WTC11 (cell line): ENCODE results near the gene SGSM2. TPM values are rescaled to one million over a fixed set of nuclear protein-coding genes. Genes with fewer than 3 reads are reported as not detected.

Experiments
- ATAC-seq: fragments of 200-7000 bp; cut with Tn5 transposase; 2 replicates; pipeline ENCODE4 v1.10.0; 2021; ENCODE audit warnings: mild to moderate bottlenecking, moderate library complexity
- CTCF ChIA-PET: fragments of 300-600 bp; sonication (Branson Sonifier 250); formaldehyde crosslinking; loops from one replicate; lab custom pipeline; 2021; ENCODE audit warnings: antibody characterized with exemption; lab: Charles Lee
- POLR2A ChIA-PET: fragments of 350-600 bp; sonication (Branson Sonifier 250); formaldehyde crosslinking; loops from one replicate; lab custom pipeline; 2021; ENCODE audit warnings: antibody characterized with exemption; lab: Charles Lee
- DNase-seq: peaks from one replicate; pipeline ENCODE4 v3.0.0; 2021; ENCODE audit warnings: low spot score
- H3K27ac Mint-ChIP-seq: 2 replicates; pipeline ENCODE4 v1.8.0; 2021; ENCODE audit warnings: mixed read lengths
- H3K27me3 Mint-ChIP-seq: 2 replicates; pipeline ENCODE4 v1.8.0; 2021; ENCODE audit warnings: low read depth, mild to moderate bottlenecking, moderate library complexity, mixed read lengths
- H3K36me3 Mint-ChIP-seq: 2 replicates; pipeline ENCODE4 v1.8.0; 2021; ENCODE audit warnings: mixed read lengths
- H3K4me1 Mint-ChIP-seq: 2 replicates; pipeline ENCODE4 v1.8.0; 2022; ENCODE audit warnings: mixed read lengths
- H3K4me3 Mint-ChIP-seq: 2 replicates; pipeline ENCODE4 v1.8.0; 2021; ENCODE audit warnings: mild to moderate bottlenecking, moderate library complexity, mixed read lengths
- H3K9me3 Mint-ChIP-seq: 2 replicates; pipeline ENCODE4 v1.8.0; 2021; ENCODE audit warnings: mixed read lengths
- ATF1 ChIP-seq: sonication (generic); formaldehyde crosslinking; IDR thresholded peaks from 2 replicates; pipeline ENCODE4 v1.8.1; 2023; ENCODE audit warnings: mild to moderate bottlenecking, moderate library complexity, missing genetic modification reagents
- ATF3 ChIP-seq: sonication (generic); formaldehyde crosslinking; conservative IDR thresholded peaks from 2 replicates; pipeline ENCODE4 v1.8.1; 2022; ENCODE audit warnings: mild to moderate bottlenecking, missing genetic modification reagents
- CBFB ChIP-seq: sonication (generic); formaldehyde crosslinking; IDR thresholded peaks from 2 replicates; pipeline ENCODE4 v1.8.1; 2022; ENCODE audit warnings: mild to moderate bottlenecking, low read depth, missing genetic modification reagents
- CREM ChIP-seq: sonication (generic); formaldehyde crosslinking; IDR thresholded peaks from 2 replicates; pipeline ENCODE4 v1.8.1; 2022; ENCODE audit warnings: mild to moderate bottlenecking, missing genetic modification reagents, moderate library complexity
- CTCF ChIP-seq: fragments of 200-600 bp; IDR thresholded peaks from 2 replicates; pipeline ENCODE4 v1.8.0; 2022; ENCODE audit warnings: antibody characterized with exemption
- E2F1 ChIP-seq: sonication (generic); formaldehyde crosslinking; IDR thresholded peaks from 2 replicates; pipeline ENCODE4 v1.8.0; 2022; ENCODE audit warnings: mild to moderate bottlenecking, missing genetic modification reagents
- ETV6 ChIP-seq: sonication (generic); formaldehyde crosslinking; IDR thresholded peaks from 2 replicates; pipeline ENCODE4 v1.8.1; 2022; ENCODE audit warnings: mild to moderate bottlenecking, missing genetic modification reagents
- FOXK1 ChIP-seq: sonication (generic); formaldehyde crosslinking; IDR thresholded peaks from 2 replicates; pipeline ENCODE4 v1.8.0; 2022; ENCODE audit warnings: mild to moderate bottlenecking, moderate library complexity, missing genetic modification reagents
- GRHL2 ChIP-seq: fragments of 250-450 bp; sonication (Bioruptor Pico); IDR thresholded peaks from 2 replicates; pipeline ENCODE4 v1.8.0; 2022; ENCODE audit warnings: mild to moderate bottlenecking, moderate library complexity; ENCODE audit not compliant: insufficient replicate concordance, severe bottlenecking
- MYBL2 ChIP-seq: sonication (generic); formaldehyde crosslinking; IDR thresholded peaks from 2 replicates; pipeline ENCODE4 v1.8.1; 2023; ENCODE audit warnings: mild to moderate bottlenecking, moderate library complexity, missing genetic modification reagents
- SMAD4 ChIP-seq: sonication (generic); formaldehyde crosslinking; IDR thresholded peaks from 2 replicates; pipeline ENCODE4 v1.8.0; 2022; ENCODE audit warnings: mild to moderate bottlenecking, missing genetic modification reagents
- TEAD1 ChIP-seq: sonication (generic); formaldehyde crosslinking; IDR thresholded peaks from 2 replicates; pipeline ENCODE4 v1.8.0; 2022; ENCODE audit warnings: mild to moderate bottlenecking, missing genetic modification reagents
- TEAD4 ChIP-seq: sonication (generic); formaldehyde crosslinking; IDR thresholded peaks from 2 replicates; pipeline ENCODE4 v1.8.0; 2022; ENCODE audit warnings: mild to moderate bottlenecking, missing genetic modification reagents
- TP53 ChIP-seq: sonication (generic); formaldehyde crosslinking; IDR thresholded peaks from 2 replicates; pipeline ENCODE4 v1.8.1; 2023; ENCODE audit warnings: mild to moderate bottlenecking, missing genetic modification reagents
- ZNF219 ChIP-seq: sonication (generic); formaldehyde crosslinking; IDR thresholded peaks from 2 replicates; pipeline ENCODE4 v1.8.0; 2023; ENCODE audit warnings: missing genetic modification reagents, mild to moderate bottlenecking, borderline replicate concordance
- ZNF317 ChIP-seq: sonication (generic); formaldehyde crosslinking; IDR thresholded peaks from 2 replicates; pipeline ENCODE4 v1.8.1; 2023; ENCODE audit warnings: low read depth, mild to moderate bottlenecking, moderate library complexity, missing genetic modification reagents, borderline replicate concordance
- ZNF423 ChIP-seq: fragments of 250-450 bp; sonication (Bioruptor Pico); IDR thresholded peaks from 2 replicates; pipeline ENCODE4 v2.1.2; 2022; ENCODE audit warnings: mild to moderate bottlenecking, moderate library complexity
- ZNF532 ChIP-seq: fragments of 250-450 bp; sonication (Bioruptor Pico); IDR thresholded peaks from 2 replicates; pipeline ENCODE4 v1.9.0; 2021; ENCODE audit warnings: mild to moderate bottlenecking, borderline replicate concordance
- total RNA-seq: library from RNA; stranded (reverse); gene quantifications from 3 replicates; pipeline ENCODE4 v1.2.3, GENCODE V29; 2021
- TF ChIP-seq, protein P1 (sequence below): fragments of 250-450 bp; sonication (Bioruptor Pico); IDR thresholded peaks from 2 replicates; pipeline ENCODE4 v1.8.0; 2021; ENCODE audit warnings: mild to moderate bottlenecking

Gene SGSM2
- total RNA-seq, 1 experiment from 2014 or later: 50.3 TPM

DNA sequence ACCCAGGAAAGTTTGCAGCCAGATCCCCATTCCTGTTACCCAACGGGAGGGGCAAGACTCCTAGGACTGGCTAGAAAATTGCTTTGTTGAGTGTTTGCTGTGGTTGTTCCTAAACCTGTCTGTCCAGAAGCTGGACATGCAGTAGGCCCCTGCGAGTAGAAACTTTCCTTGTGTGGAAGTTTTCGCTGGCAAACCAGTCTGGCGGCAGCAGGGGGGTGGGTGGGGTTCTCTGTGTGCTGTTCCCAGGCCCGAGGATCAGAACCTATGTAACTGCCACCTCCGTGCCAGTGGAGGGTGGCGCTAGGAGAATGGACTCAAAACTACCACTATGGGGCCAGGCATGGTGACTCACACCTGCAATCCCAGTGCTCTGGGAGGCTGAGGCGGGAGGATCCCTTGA is 9.2 kb downstream of the SGSM2 start:
- no peak for TF ChIP-seq ATF3 (CRISPR knock-in tag)
- no peak for TF ChIP-seq E2F1
- no peak for TF ChIP-seq ATF1 (CRISPR knock-in tag)
- no peak for TF ChIP-seq MYBL2 (CRISPR knock-in tag)
- no peak for TF ChIP-seq TP53 (CRISPR knock-in tag)
- TF ChIP-seq, protein P1, sequence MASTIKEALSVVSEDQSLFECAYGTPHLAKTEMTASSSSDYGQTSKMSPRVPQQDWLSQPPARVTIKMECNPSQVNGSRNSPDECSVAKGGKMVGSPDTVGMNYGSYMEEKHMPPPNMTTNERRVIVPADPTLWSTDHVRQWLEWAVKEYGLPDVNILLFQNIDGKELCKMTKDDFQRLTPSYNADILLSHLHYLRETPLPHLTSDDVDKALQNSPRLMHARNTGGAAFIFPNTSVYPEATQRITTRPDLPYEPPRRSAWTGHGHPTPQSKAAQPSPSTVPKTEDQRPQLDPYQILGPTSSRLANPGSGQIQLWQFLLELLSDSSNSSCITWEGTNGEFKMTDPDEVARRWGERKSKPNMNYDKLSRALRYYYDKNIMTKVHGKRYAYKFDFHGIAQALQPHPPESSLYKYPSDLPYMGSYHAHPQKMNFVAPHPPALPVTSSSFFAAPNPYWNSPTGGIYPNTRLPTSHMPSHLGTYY (CRISPR knock-in tag): no peak
- TF ChIP-seq ZNF317 (CRISPR knock-in tag): no peak
- TF ChIP-seq ZNF219 (CRISPR knock-in tag): no peak
- TF ChIP-seq ZNF532 (CRISPR knock-in tag): no peak
- no peak for TF ChIP-seq CTCF
- TF ChIP-seq, all 79 proteins: peak for 0
- Mint-ChIP-seq H3K27ac (peak overlapping the region; percentile 64; the same call in 1 of the 2 replicates), H3K36me3 (peaks cover 12% of the 10 kb centered on the region), H3K9me3 (no peaks in the 10 kb centered on the region), H3K27me3 (no peaks in the 10 kb centered on the region), H3K4me1 (peaks cover 22% of the 10 kb centered on the region), H3K4me3 (no peak overlapping the region)
- ATAC-seq: no peak
- POLR2A ChIA-PET: interaction anchor here (4.4 kb wide), 1 partner anchor 9 kb away, joined by 38 read pairs; the partner anchor contains the start of genes SGSM2 and TSR1
- CTCF ChIA-PET: interaction anchor here (2.6 kb wide), 1 partner anchor 9 kb away, joined by 50 read pairs; the partner anchor contains the start of genes SGSM2 and TSR1
- no peak for DNase-seq

DNA sequence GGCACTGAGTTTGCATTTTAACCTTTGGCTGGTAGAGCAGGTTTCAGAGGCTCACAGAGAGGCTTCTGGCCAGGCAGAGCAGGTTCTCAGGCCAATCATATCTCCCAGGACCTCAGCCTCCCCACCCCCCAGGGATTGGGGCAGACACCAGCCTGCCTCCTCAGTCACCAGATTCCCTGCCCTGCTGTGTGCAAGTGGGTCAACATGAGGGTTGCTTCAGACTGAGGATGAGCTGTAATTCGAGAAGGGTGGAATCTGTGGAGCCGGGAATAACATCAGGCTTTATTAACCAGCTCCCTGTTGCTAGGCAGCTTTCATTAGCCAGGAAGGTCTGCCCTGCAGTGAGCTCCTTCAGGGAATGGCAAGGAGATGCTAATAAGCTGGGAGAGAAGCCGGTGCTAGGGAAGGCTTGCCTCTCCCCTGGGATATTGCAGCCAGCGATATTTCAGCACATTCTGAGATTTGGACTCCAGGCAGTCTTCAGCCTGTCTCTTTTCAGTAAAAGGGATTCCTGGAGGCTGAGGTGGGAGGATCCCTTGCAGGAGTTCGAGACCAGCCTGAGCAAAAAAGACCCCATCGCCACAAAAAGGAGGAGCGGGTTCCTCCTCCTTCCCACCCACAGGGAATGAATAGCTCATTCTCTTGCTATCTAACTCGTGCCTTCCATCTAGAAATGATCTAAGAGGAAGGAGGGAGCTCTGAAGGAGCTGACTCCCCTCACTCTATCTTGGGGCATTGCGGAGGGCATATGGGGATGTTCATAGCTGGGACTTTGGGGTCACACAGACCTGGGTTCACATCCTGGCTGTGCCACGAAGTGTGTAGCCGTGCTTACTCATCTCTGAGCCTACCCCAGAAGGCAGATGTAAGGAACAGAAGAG is 10.7 kb downstream of the SGSM2 start:
- CTCF ChIA-PET: interaction anchor here (0.5 to 2.6 kb wide), 18 partner anchors 11 to 707 kb away, joined by 3 to 50 read pairs (median 4); partner anchors contain the start of genes HIC1, SGSM2, SMG6 and SRR

More for the DNA sequence above, 10.7 kb downstream of the SGSM2 start:
- POLR2A ChIA-PET: interaction anchor here (0.5 to 4.4 kb wide), 8 partner anchors 11 to 94 kb away, joined by 3 to 38 read pairs (median 5); partner anchors contain the start of genes SGSM2, SMG6, SRR and TSR1
- ATAC-seq (peak; percentile 94), DNase-seq (peak; percentile 83)
- H3K27ac Mint-ChIP-seq: peak overlapping the region; percentile 99
- peak overlapping the region; percentile 61 for H3K4me3 Mint-ChIP-seq
- no peaks in the 10 kb centered on the region for H3K27me3 Mint-ChIP-seq
- peaks cover 34% of the 10 kb centered on the region for H3K4me1 Mint-ChIP-seq
- no peaks in the 10 kb centered on the region for H3K9me3 Mint-ChIP-seq
- H3K36me3 Mint-ChIP-seq: peaks cover 4% of the 10 kb centered on the region; the same call in 1 of the 2 replicates
- TF ChIP-seq GRHL2 (CRISPR knock-in tag) (no peak), TEAD1 (CRISPR knock-in tag) (peak; percentile 16; the same call in 1 of the 2 replicates), TEAD4 (no peak), ETV6 (peak; percentile 67; the same call in 1 of the 2 replicates), SMAD4 (CRISPR knock-in tag) (no peak), CBFB (CRISPR knock-in tag) (0 out of 2 replicates have a peak, but pooled peaks have one; percentile 46), CREM (CRISPR knock-in tag) (0 out of 2 replicates have a peak, but pooled peaks have one; percentile 15), FOXK1 (CRISPR knock-in tag) (peak; percentile 46; the same call in 1 of the 2 replicates), ZNF423 (CRISPR knock-in tag) (peak; percentile 44; the same call in 1 of the 2 replicates), E2F1 (no peak)
